A673 (cell line): ENCODE results near the gene RBP3.

Experiments
- CTCF ChIP-seq: fragments of 300-800, 200-600 bp; sonication (generic); conservative IDR thresholded peaks from 2 replicates; pipeline ENCODE4 v1.5.1; 2017; ENCODE audit warnings: low read depth, mild to moderate bottlenecking, antibody characterized with exemption, low read length, moderate library complexity, mixed read lengths
- EZH2 ChIP-seq: fragments of 200-600 bp; sonication (generic); IDR thresholded peaks from 2 replicates; pipeline ENCODE4 v1.6.1; 2017; ENCODE audit warnings: borderline replicate concordance, low read depth, mild to moderate bottlenecking, mixed read lengths, antibody characterized with exemption, low read length; ENCODE audit not compliant: poor library complexity, severe bottlenecking

GRCh38 chr10:47336387-47337134 is 11.6 kb upstream of the RBP3 start:
- TF ChIP-seq CTCF (no peak), EZH2 (no peak)
